Esophagus muscularis mucosa (tissue), 4 donors: ENCODE data around the gene USP34. TPM values are rescaled to one million over a fixed set of nuclear protein-coding genes. Genes with fewer than 3 reads are reported as not detected.
"Not testable (repeated sequence)": the region's sequence is repeated elsewhere in the genome, so short reads cannot be mapped to it uniquely, and the experiment has no call there.

Experiments used
- DNase-seq: peaks from one replicate; pipeline ENCODE4 v3.0.0-alpha.2; 2017; ENCODE audit errors: extremely low spot score
- H3K27ac ChIP-seq, 4 donors: fragments of 200-600 bp; sonication (generic); replicated peaks in 1 of 4; 1 replicate in 3 of 4; 2 replicates in 1 of 4; pipeline ENCODE4 v1.5.1; 2016 to 2019; ENCODE audit warnings: mild to moderate bottlenecking in 1 of 4
- H3K27me3 ChIP-seq, 4 donors: fragments of 200-600 bp; sonication (generic); one replicate each; pipeline versions ENCODE4 v1.5.1 to v1.6.0; 2016 to 2019
- H3K36me3 ChIP-seq, 4 donors: fragments of 200-600 bp; sonication (generic); one replicate each; pipeline ENCODE4 v1.5.1; 2016 to 2019
- H3K4me1 ChIP-seq, 4 donors: fragments of 200-600 bp; sonication (generic); one replicate each; pipeline ENCODE4 v1.5.1; 2016 to 2019
- H3K4me3 ChIP-seq, 4 donors: fragments of 200-600 bp; sonication (generic); 1 replicate in 2 of 4; 2 replicates in 2 of 4; pipeline ENCODE4 v1.5.1; 2016 to 2019; ENCODE audit warnings: mild to moderate bottlenecking in 4 of 4, moderate library complexity in 1 of 4
- H3K9me3 ChIP-seq, 4 donors: fragments of 200-600 bp; sonication (generic); 1 replicate in 3 of 4; 2 replicates in 1 of 4; pipeline ENCODE4 v1.5.1; 2016 to 2019
- CTCF ChIP-seq, 3 experiments: fragments of 200-600 bp in 2 of 3; fragments of 450-650 bp in 1 of 3; sonication (generic) in 2 of 3; IDR thresholded peaks; one replicate each; pipeline ENCODE4 v1.5.1; 2017 to 2019; ENCODE audit warnings: antibody characterized with exemption in 3 of 3, mild to moderate bottlenecking in 2 of 3, moderate library complexity in 1 of 3
- EP300 ChIP-seq: sonication (generic); formaldehyde crosslinking; IDR thresholded peaks from one replicate; pipeline ENCODE4 v1.6.1; 2017; ENCODE audit warnings: antibody characterized with exemption
- POLR2A ChIP-seq: fragments of 450-650 bp; IDR thresholded peaks from one replicate; pipeline ENCODE4 v1.6.1; 2017; ENCODE audit warnings: antibody characterized with exemption, moderate library complexity, mild to moderate bottlenecking, low read depth
- POLR2AphosphoS5 ChIP-seq, 2 donors: sonication (generic); formaldehyde crosslinking; IDR thresholded peaks; one replicate each; pipeline ENCODE4 v1.6.1; 2017; ENCODE audit warnings: antibody characterized with exemption in 2 of 2
- WGBS: methylation state at CpG from one replicate; pipeline ENCODE4 v1.1.5; 2018; 5-methylcytosine and 5-hydroxymethylcytosine counted together
- intact Hi-C: fragments of 100-400 bp; cut with DNase I; formaldehyde crosslinking; loops from one replicate; pipeline ENCODE4 v1.15.1; 2023
- total RNA-seq, 4 donors: library from RNA; depleted of rRNA; stranded (reverse); fragments of >200 nt; gene quantifications; one replicate each; pipeline versions ENCODE4 v1.1.0 to v1.2.1, GENCODE V29; 2016

The USP34 gene
- total RNA-seq, 4 donors from 2014 or later: 124 to 137 (median 129) TPM

GRCh38 chr2:61175036-61175435 lies 295.9 kb downstream of the USP34 start:
- H3K4me1 ChIP-seq: peaks cover 24 to 29% (median 28%) of the 10 kb centered on the region in 4 donors

GRCh38 chr2:61173116-61173515 lies 297.8 kb downstream of the USP34 start:
- peaks cover 5 to 10% (median 9%) of the 10 kb centered on the region in 4 donors for H3K4me1 ChIP-seq
- no peak overlapping the region for H3K4me3 ChIP-seq
- H3K36me3 ChIP-seq: peaks cover 0 to 6% (median 0%) of the 10 kb centered on the region in 4 donors
- H3K27ac ChIP-seq: no peak overlapping the region
- intact Hi-C loops: loop anchor here (10.0 kb wide), 1 partner anchor 108 kb away; the partner anchor contains the start of gene SANBR
- no peaks in the 10 kb centered on the region for H3K9me3 ChIP-seq
- no peaks in the 10 kb centered on the region for H3K27me3 ChIP-seq
- DNase-seq: no peak
- TF ChIP-seq POLR2AphosphoS5 (IDR thresholded peaks at IDR 0.05): no peak
- TF ChIP-seq EP300: no peak
- no peak for TF ChIP-seq CTCF (IDR thresholded peaks at IDR 0.05)
- TF ChIP-seq POLR2A: no peak
- WGBS: 82% methylated on average over 4 of the region's 4 CpGs

More at GRCh38 chr2:61175036-61175435, 295.9 kb downstream of the USP34 start:
- H3K27ac ChIP-seq: no peak overlapping the region
- TF ChIP-seq POLR2A (no peak), CTCF (IDR thresholded peaks at IDR 0.05) (no peak), EP300 (no peak)
- no peak overlapping the region for H3K4me3 ChIP-seq
- intact Hi-C loops: loop anchor here (10.0 kb wide), 1 partner anchor 110 kb away; the partner anchor contains the start of gene SANBR
- H3K9me3 ChIP-seq: no peaks in the 10 kb centered on the region
- no peaks in the 10 kb centered on the region for H3K27me3 ChIP-seq
- DNase-seq: no peak
- peaks cover 0 to 8% (median under 1%) of the 10 kb centered on the region in 4 donors for H3K36me3 ChIP-seq
- 81% methylated on average over 8 of the region's 8 CpGs for WGBS

- DNase-seq: no peak
- no peak overlapping the region for H3K27ac ChIP-seq
- TF ChIP-seq POLR2A (no peak), EP300 (no peak), POLR2AphosphoS5 (IDR thresholded peaks at IDR 0.05) (no peak), CTCF (IDR thresholded peaks at IDR 0.05) (no peak)
- intact Hi-C loops: loop anchor here (10.0 kb wide), 1 partner anchor 108 kb away; the partner anchor contains the start of gene SANBR
- peaks cover 3 to 7% (median 6%) of the 10 kb centered on the region in 4 donors for H3K4me1 ChIP-seq
- no peaks in the 10 kb centered on the region for H3K9me3 ChIP-seq
- WGBS: 88% methylated on average over 1 of the region's 1 CpG
- no peaks in the 10 kb centered on the region for H3K27me3 ChIP-seq
- no peak overlapping the region for H3K4me3 ChIP-seq
- H3K36me3 ChIP-seq: peaks cover 0 to 6% (median 0%) of the 10 kb centered on the region in 4 donors
These were observed 298.2 kb downstream of the USP34 start for GRCh38 chr2:61172671-61173070.

GRCh38 chr2:61167579-61167978 lies 303.3 kb downstream of the USP34 start:
- DNase-seq: no peak
- intact Hi-C loops: no loop called here
- no peaks in the 10 kb centered on the region for H3K4me1 ChIP-seq
- WGBS: 89% methylated on average over 10 of the region's 10 CpGs
- H3K9me3 ChIP-seq: no peaks in the 10 kb centered on the region
- TF ChIP-seq POLR2A (no peak), CTCF (IDR thresholded peaks at IDR 0.05) (no peak), POLR2AphosphoS5 (IDR thresholded peaks at IDR 0.05) (no peak), EP300 (no peak)
- H3K36me3 ChIP-seq: peaks cover 8 to 54% (median 34%) of the 10 kb centered on the region in 4 donors
- no peaks in the 10 kb centered on the region for H3K27me3 ChIP-seq
- no peak overlapping the region for H3K27ac ChIP-seq
- no peak overlapping the region for H3K4me3 ChIP-seq

GRCh38 chr2:61165946-61166345 lies 304.9 kb downstream of the USP34 start:
- peaks cover 8 to 55% (median 36%) of the 10 kb centered on the region in 4 donors for H3K36me3 ChIP-seq

GRCh38 chr2:61165082-61165481 lies 305.8 kb downstream of the USP34 start:
- H3K27ac ChIP-seq, H3K4me3 ChIP-seq, H3K9me3 ChIP-seq, DNase-seq, H3K27me3 ChIP-seq, H3K4me1 ChIP-seq, intact Hi-C loops: not testable (repeated sequence)
- WGBS: 97% methylated on average over 7 of the region's 7 CpGs
- H3K36me3 ChIP-seq: peaks cover 8 to 63% (median 40%) of the 10 kb centered on the region in 4 donors

More at GRCh38 chr2:61165946-61166345, 304.9 kb downstream of the USP34 start:
- 83% methylated on average over 3 of the region's 3 CpGs for WGBS
- TF ChIP-seq CTCF (IDR thresholded peaks at IDR 0.05): no peak
- H3K9me3 ChIP-seq: no peaks in the 10 kb centered on the region
- intact Hi-C loops: no loop called here
- no peak for DNase-seq
- H3K27me3 ChIP-seq: no peaks in the 10 kb centered on the region
- H3K4me3 ChIP-seq: no peak overlapping the region
- no peak overlapping the region for H3K27ac ChIP-seq
- H3K4me1 ChIP-seq: no peaks in the 10 kb centered on the region
